K562 (cell line): ENCODE measurements around the gene TMEM38B. TPM values are rescaled to one million over a fixed set of nuclear protein-coding genes. Genes with fewer than 3 reads are reported as not detected.

ENCODE experiments used
- ATAC-seq: fragments of 200-7000 bp; cut with Tn5 transposase; 3 replicates; pipeline ENCODE4 v1.9.1; 2020; ENCODE audit warnings: moderate library complexity
- BruUV-seq: library from RNA; stranded (reverse); fragments of 400-500 nt; replicated peaks from 2 replicates; lab custom pipeline; 2021; lab: Mats Ljungman, UMichigan
- CTCF ChIA-PET: fragments of 300-600 bp; formaldehyde crosslinking; extraction: SDS; loops from one replicate; lab custom pipeline; 2021; ENCODE audit warnings: low intra/inter-chr PET ratio; lab: Yijun Ruan, JAX
- POLR2A ChIA-PET: fragments of 300-600, 350-650 bp; sonication (Branson Sonifier 250); formaldehyde crosslinking; extraction: SDS; loops from one replicate; lab custom pipeline; 2021; ENCODE audit warnings: antibody characterized with exemption, inconsistent platforms; lab: Yijun Ruan, JAX
- DNase-seq, 4 experiments: peaks; one replicate each; pipeline versions ENCODE4 v3.0.0 to v3.0.0-alpha.2; 2011 to 2018; ENCODE audit warnings: low spot score in 3 of 4, mixed read lengths in 3 of 4; ENCODE audit errors: extremely low read depth in 1 of 4
- FAIRE-seq: peaks from 2 replicates; lab custom pipeline; 2011; peaks lifted over from hg19 to GRCh38; lab: Jason Lieb, UNC
- H2AFZ ChIP-seq: 2 replicates; pipeline ENCODE4 v1.6.0; 2011; ENCODE audit warnings: low read depth, low read length, control low read depth, inconsistent platforms
- H3K27ac ChIP-seq: fragments of 200-600 bp; 3 replicates; pipeline ENCODE4 v1.8.0; 2011; ENCODE audit warnings: low read depth, mild to moderate bottlenecking, control low read depth, inconsistent platforms, low read length, moderate library complexity, mixed read lengths; ENCODE audit errors: extremely low read depth
- H3K27me3 ChIP-seq, 2 experiments: fragments of 300-600 bp in 1 of 2; 2 replicates in 1 of 2; 3 replicates in 1 of 2; pipeline versions ENCODE4 v1.6.0 to v1.8.0; 2011; ENCODE audit warnings: inconsistent platforms in 2 of 2, low read length in 2 of 2, mild to moderate bottlenecking in 1 of 2, mixed read lengths in 1 of 2, moderate library complexity in 1 of 2; ENCODE audit not compliant: control insufficient read depth in 2 of 2, insufficient read depth in 2 of 2
- H3K36me3 ChIP-seq: fragments of 300-600 bp; 3 replicates; pipeline ENCODE4 v1.8.0; 2011; ENCODE audit warnings: mild to moderate bottlenecking, low read length, inconsistent platforms; ENCODE audit not compliant: control insufficient read depth, insufficient read depth
- H3K4me1 ChIP-seq, 2 experiments: fragments of 200-600 bp in 1 of 2; replicated peaks in 1 of 2; 2 replicates in 1 of 2; 3 replicates in 1 of 2; pipeline versions ENCODE4 v1.5.1 to v1.8.0; 2011; ENCODE audit warnings: inconsistent platforms in 2 of 2, low read length in 2 of 2, mild to moderate bottlenecking in 1 of 2, mixed read lengths in 1 of 2, moderate library complexity in 1 of 2; ENCODE audit not compliant: control insufficient read depth in 2 of 2, insufficient read depth in 2 of 2
- H3K4me2 ChIP-seq: 2 replicates; pipeline ENCODE4 v1.6.1; 2011; ENCODE audit warnings: low read length, control low read depth, inconsistent platforms, mixed read lengths; ENCODE audit not compliant: insufficient read depth
- H3K4me3 ChIP-seq: fragments of 200-600 bp; sonication (generic), shearing (Covaris generic); 2 replicates; pipeline ENCODE4 v1.5.1; 2016; ENCODE audit warnings: control low read depth, inconsistent platforms
- H3K79me2 ChIP-seq: fragments of 200-600 bp; 3 replicates; pipeline ENCODE4 v1.8.0; 2011; ENCODE audit warnings: low read length, inconsistent platforms; ENCODE audit not compliant: control insufficient read depth, insufficient read depth
- H3K9ac ChIP-seq, 2 experiments: 2 replicates each; pipeline versions ENCODE4 v1.6.0 to v1.6.1; 2011; ENCODE audit warnings: low read depth in 2 of 2, low read length in 2 of 2, control low read depth in 1 of 2, inconsistent platforms in 1 of 2, mild to moderate bottlenecking in 1 of 2, mixed read lengths in 1 of 2; ENCODE audit not compliant: insufficient read depth in 1 of 2
- H3K9me1 ChIP-seq: one replicate; pipeline ENCODE4 v1.6.0; 2011; ENCODE audit warnings: inconsistent platforms, mild to moderate bottlenecking, low read length, moderate library complexity; ENCODE audit not compliant: control insufficient read depth, insufficient read depth
- H3K9me3 ChIP-seq: replicated peaks from 2 replicates; pipeline ENCODE4 v1.5.1; 2011; ENCODE audit warnings: low read depth, low read length, inconsistent platforms; ENCODE audit not compliant: control insufficient read depth, insufficient read depth
- H4K20me1 ChIP-seq: replicated peaks from 2 replicates; pipeline ENCODE4 v1.6.1; 2011; ENCODE audit warnings: low read length, inconsistent platforms, mixed read lengths; ENCODE audit not compliant: control insufficient read depth, insufficient read depth
- CHD1 ChIP-seq: fragments of 200-600 bp; sonication (generic); IDR thresholded peaks from one replicate; pipeline ENCODE4 v1.6.1; 2012; ENCODE audit warnings: mild to moderate bottlenecking, moderate library complexity, low read length, inconsistent platforms
- EZH2 ChIP-seq: IDR thresholded peaks from 2 replicates; pipeline ENCODE4 v1.6.1; 2012; ENCODE audit warnings: low read depth, mild to moderate bottlenecking, inconsistent platforms, low read length, borderline replicate concordance
- GABPA ChIP-seq: fragments of 200-800 bp; sonication (Bioruptor generic); conservative IDR thresholded peaks from 2 replicates; pipeline ENCODE4 v1.6.1; 2016; ENCODE audit warnings: low read depth, missing genetic modification characterization, missing compliant biosample characterization
- LCOR ChIP-seq: sonication (generic); formaldehyde crosslinking; IDR thresholded peaks from 2 replicates; pipeline ENCODE4 v1.8.0; 2022; ENCODE audit warnings: mild to moderate bottlenecking, missing genetic modification reagents
- MCM5 ChIP-seq: fragments of 450-650 bp; IDR thresholded peaks from 2 replicates; pipeline ENCODE4 v1.6.1; 2016; ENCODE audit warnings: low read depth
- SREBF1 ChIP-seq: fragments of 150-350 bp; IDR thresholded peaks from 2 replicates; pipeline ENCODE4 v1.6.1; 2014; ENCODE audit warnings: antibody characterized with exemption, low read depth, low read length, borderline replicate concordance
- TAF9B ChIP-seq: fragments of 450-650 bp; IDR thresholded peaks from 2 replicates; pipeline ENCODE4 v1.6.1; 2018; ENCODE audit warnings: mild to moderate bottlenecking; ENCODE audit not compliant: partially characterized antibody
- TCF7L2 ChIP-seq: fragments of 150-350 bp; IDR thresholded peaks from 2 replicates; pipeline ENCODE4 v1.6.1; 2016; ENCODE audit warnings: low read depth, mild to moderate bottlenecking, low read length, moderate library complexity
- ZBTB1 ChIP-seq: sonication (generic); formaldehyde crosslinking; IDR thresholded peaks from 2 replicates; pipeline ENCODE4 v1.8.1; 2023; ENCODE audit warnings: missing genetic modification reagents, low read depth, mild to moderate bottlenecking, borderline replicate concordance
- ZBTB33 ChIP-seq: sonication (generic); formaldehyde crosslinking; IDR thresholded peaks from 2 replicates; pipeline ENCODE4 v1.8.1; 2023; ENCODE audit warnings: mild to moderate bottlenecking, missing genetic modification reagents
- ZNF318 ChIP-seq, 2 experiments: fragments of 450-650 bp; IDR thresholded peaks; 2 replicates each; pipeline ENCODE4 v1.6.1; 2016; ENCODE audit warnings: mild to moderate bottlenecking in 2 of 2, borderline replicate concordance in 1 of 2, low read depth in 1 of 2, moderate library complexity in 1 of 2
- ZNF696 ChIP-seq: fragments of 250-450 bp; sonication (Bioruptor Pico); conservative IDR thresholded peaks from 2 replicates; pipeline ENCODE4 v1.4.0; 2020; ENCODE audit warnings: mild to moderate bottlenecking, moderate library complexity
- ZNF766 ChIP-seq: fragments of 200-800 bp; sonication (Bioruptor generic); conservative IDR thresholded peaks from 2 replicates; pipeline ENCODE4 v1.6.1; 2016; ENCODE audit warnings: missing genetic modification characterization, missing compliant biosample characterization
- WGBS: fragments of 100-300 bp; shearing (Covaris generic); methylation state at CpG from one replicate; pipeline ENCODE4 v1.1.6; 2016; ENCODE audit warnings: low coverage, mixed read lengths; ENCODE audit not compliant: insufficient coverage; ENCODE audit errors: missing lambda C conversion rate; 5-methylcytosine and 5-hydroxymethylcytosine counted together
- in situ Hi-C: fragments of 300-500 bp; cut with MboI; formaldehyde crosslinking; loops from 4 replicates; pipeline ENCODE4 v1.15.0; 2018; ENCODE audit warnings: inconsistent platforms, mixed read lengths
- intact Hi-C: fragments of 100-400 bp; cut with micrococcal nuclease; formaldehyde crosslinking; loops from 2 replicates; pipeline ENCODE4 v1.14.2; 2022
- polyA plus RNA-seq, 8 experiments: library from polyadenylated mRNA; depleted of rRNA in 4 of 8; stranded (reverse) in 5 of 8; unstranded in 3 of 8; fragments of >200 nt; fragmentation: Nextera tagmentation in 2 of 8; fragmentation: Illumina TruSeq in 1 of 8; extraction: Ambion mirVana in 2 of 8; extraction: Trizol in 1 of 8; gene quantifications; 2 replicates each; pipeline versions ENCODE4 v1.2.1 to v1.2.3, GENCODE V29; 2011 to 2014; ENCODE audit warnings: inconsistent platforms in 1 of 8, missing spikeins in 1 of 8
- total RNA-seq, 7 experiments: library from RNA; depleted of rRNA in 6 of 7; stranded (reverse); fragments of >200 nt in 6 of 7; fragmentation: Illumina TruSeq in 2 of 7; extraction: Trizol in 2 of 7; gene quantifications; 2 replicates each; pipeline versions ENCODE4 v1.2.1 to v1.2.3, GENCODE V29; 2011 to 2021; ENCODE audit warnings: low replicate concordance in 1 of 7

The TMEM38B gene
- total and polyA plus RNA-seq, 9 of the 15 experiments (the other 6 are each of a cell fraction or from before 2014, with no cell fraction given) = 26.0 to 57.5 (median 38.5) TPM

GRCh38 chr9:105818903-105819302 lies 124.6 kb downstream of the TMEM38B start:
- Histone ChIP-seq H3K4me2 (no peak overlapping the region), H2AFZ (no peak overlapping the region), H3K9ac (no peak overlapping the region), H3K36me3 (no peaks in the 10 kb centered on the region), H3K9me1 (no peaks in the 10 kb centered on the region), H3K27me3 (no peaks in the 10 kb centered on the region), H3K79me2 (no peaks in the 10 kb centered on the region), H3K4me1 (no peaks in the 10 kb centered on the region), H4K20me1 (no peaks in the 10 kb centered on the region), H3K4me3 (no peak overlapping the region), H3K27ac (no peak overlapping the region), H3K9me3 (no peaks in the 10 kb centered on the region)
- FAIRE-seq (no peak), ATAC-seq (no peak), DNase-seq (no peak)
- POLR2A ChIA-PET = no interaction called here
- CTCF ChIA-PET = no interaction called here
- no peak for TF ChIP-seq ZBTB1 (CRISPR knock-in tag)
- no peak for TF ChIP-seq TAF9B
- no peak for TF ChIP-seq EZH2
- no peak for TF ChIP-seq ZNF696
- no peak for TF ChIP-seq TCF7L2
- TF ChIP-seq LCOR = no peak
- TF ChIP-seq ZNF318 (IDR thresholded peaks at IDR 0.05; ENCODE audit: borderline replicate concordance in 1 of 2, low read depth in 1 of 2) = no peak
- no peak for TF ChIP-seq SREBF1
- no peak for TF ChIP-seq GABPA
- TF ChIP-seq CHD1 = no peak
- TF ChIP-seq ZBTB33 (CRISPR knock-in tag) = no peak
- no peak for TF ChIP-seq ZNF766 (CRISPR knock-in tag)
- TF ChIP-seq MCM5 = no peak
- intact Hi-C loops (no loop called here), in situ Hi-C loops (no loop called here)
- 49% methylated on average over 8 of the region's 15 CpGs for WGBS
- BruUV-seq = no TSS peak
